ENCODE data around the gene ATP1A3. TPM values are rescaled to one million over a fixed set of nuclear protein-coding genes. Genes with fewer than 3 reads are reported as not detected.

Gene ATP1A3
- total RNA-seq, 1 experiment from 2014 or later: 34.7 TPM

DNA sequence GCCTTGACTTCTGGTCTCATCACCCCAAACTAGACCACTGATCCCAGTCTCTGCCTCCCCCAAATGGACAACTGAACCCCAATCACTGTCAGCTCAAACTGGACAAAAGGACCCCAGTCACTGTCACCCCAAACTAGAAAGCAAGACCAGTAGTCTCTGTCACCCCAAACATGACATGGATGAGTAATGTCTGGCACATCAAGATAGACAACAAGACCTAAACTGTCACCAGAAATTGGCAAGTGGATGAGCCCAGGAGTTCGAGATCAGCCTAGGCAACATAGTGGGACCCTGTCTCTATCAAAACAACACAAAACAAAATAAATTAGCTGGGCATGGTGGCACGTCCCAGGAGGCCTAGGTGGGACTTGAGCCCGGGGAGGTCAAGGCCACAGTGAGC is 46.9 kb downstream of the ATP1A3 start:
- no peaks in the 10 kb centered on the region for H3K9me2 ChIP-seq (ENCODE audit: insufficient read depth)
- intact Hi-C loops (cut with micrococcal nuclease): no loop called here
- H3K4me3 ChIP-seq (replicated peaks in 1 of 2; ENCODE audit: low read depth in 1 of 2, low read length in 2 of 2): no peak overlapping the region
- DNase-seq (ENCODE audit: low read depth, low spot score) (no peak), ATAC-seq (no peak)
- POLR2A ChIA-PET: interaction anchor here (1.2 kb wide), 1 partner anchor 63 kb away, joined by 3 read pairs; no protein-coding TSS in a partner anchor
- no peak overlapping the region for H3K27ac ChIP-seq (ENCODE audit: low read depth, low read length)
- peaks cover 0 to 7% of the 10 kb centered on the region in 2 experiments; a peak in 1 of 4 replicates for H3K4me1 ChIP-seq (ENCODE audit: control insufficient read depth in 1 of 2, insufficient read depth in 2 of 2, low read length in 2 of 2)
- RAD21 ChIA-PET (ENCODE audit: low non-redundant PET in 1 of 2, low total read pairs in 2 of 2, uncharacterized antibody in 2 of 2, unreplicated experiment in 2 of 2): no interaction called here
- H3K79me2 ChIP-seq (ENCODE audit: insufficient read depth, low read length): no peaks in the 10 kb centered on the region
- H3K9me3 ChIP-seq (ENCODE audit: control insufficient read depth in 1 of 2, insufficient read depth in 1 of 2, low read depth in 1 of 2, low read length in 2 of 2): no peaks in the 10 kb centered on the region
- CTCF ChIA-PET: interaction anchor here (0.8 kb wide), 1 partner anchor 74 kb away, joined by 3 read pairs; no protein-coding TSS in a partner anchor
- H3K27me3 ChIP-seq (ENCODE audit: insufficient read depth, low read length): no peaks in the 10 kb centered on the region
- BruUV-seq (replicated peaks): no TSS peak
- TF ChIP-seq ELF1 (IDR thresholded peaks at IDR 0.05; ENCODE audit: borderline replicate concordance, low read depth) (no peak), YY1 (IDR thresholded peaks at IDR 0.05; ENCODE audit: extremely low read depth, insufficient replicate concordance, low read depth, low read length) (no peak), SIN3A (IDR thresholded peaks at IDR 0.05; ENCODE audit: low read depth) (no peak), SP1 (IDR thresholded peaks at IDR 0.05; ENCODE audit: low read depth) (no peak), RAD21 (IDR thresholded peaks at IDR 0.05; ENCODE audit: low read depth) (no peak), ZFX (IDR thresholded peaks at IDR 0.05) (no peak), ZNF274 (IDR thresholded peaks at IDR 0.05; ENCODE audit: low read depth, low read length) (no peak), EZH2phosphoT487 (IDR thresholded peaks at IDR 0.05; ENCODE audit: borderline replicate concordance) (no peak), SRF (IDR thresholded peaks at IDR 0.05; ENCODE audit: low read depth) (no peak)
- TF ChIP-seq, protein P1, sequence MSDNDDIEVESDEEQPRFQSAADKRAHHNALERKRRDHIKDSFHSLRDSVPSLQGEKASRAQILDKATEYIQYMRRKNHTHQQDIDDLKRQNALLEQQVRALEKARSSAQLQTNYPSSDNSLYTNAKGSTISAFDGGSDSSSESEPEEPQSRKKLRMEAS (IDR thresholded peaks at IDR 0.05): no peak
- TF ChIP-seq, protein P2, sequence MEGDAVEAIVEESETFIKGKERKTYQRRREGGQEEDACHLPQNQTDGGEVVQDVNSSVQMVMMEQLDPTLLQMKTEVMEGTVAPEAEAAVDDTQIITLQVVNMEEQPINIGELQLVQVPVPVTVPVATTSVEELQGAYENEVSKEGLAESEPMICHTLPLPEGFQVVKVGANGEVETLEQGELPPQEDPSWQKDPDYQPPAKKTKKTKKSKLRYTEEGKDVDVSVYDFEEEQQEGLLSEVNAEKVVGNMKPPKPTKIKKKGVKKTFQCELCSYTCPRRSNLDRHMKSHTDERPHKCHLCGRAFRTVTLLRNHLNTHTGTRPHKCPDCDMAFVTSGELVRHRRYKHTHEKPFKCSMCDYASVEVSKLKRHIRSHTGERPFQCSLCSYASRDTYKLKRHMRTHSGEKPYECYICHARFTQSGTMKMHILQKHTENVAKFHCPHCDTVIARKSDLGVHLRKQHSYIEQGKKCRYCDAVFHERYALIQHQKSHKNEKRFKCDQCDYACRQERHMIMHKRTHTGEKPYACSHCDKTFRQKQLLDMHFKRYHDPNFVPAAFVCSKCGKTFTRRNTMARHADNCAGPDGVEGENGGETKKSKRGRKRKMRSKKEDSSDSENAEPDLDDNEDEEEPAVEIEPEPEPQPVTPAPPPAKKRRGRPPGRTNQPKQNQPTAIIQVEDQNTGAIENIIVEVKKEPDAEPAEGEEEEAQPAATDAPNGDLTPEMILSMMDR (IDR thresholded peaks at IDR 0.05 in 2 of 3, conservative IDR thresholded peaks at IDR 0.05 in 1 of 3; ENCODE audit: borderline replicate concordance in 1 of 3, insufficient read depth in 1 of 3, low read depth in 2 of 3, low read length in 2 of 3): no peak
- H3K4me2 ChIP-seq (ENCODE audit: low read length): no peak overlapping the region
- H2AFZ ChIP-seq (ENCODE audit: low read depth, low read length, poor library complexity, severe bottlenecking): no peak overlapping the region
- H3K9ac ChIP-seq (ENCODE audit: low read length): no peak overlapping the region
- H4K20me1 ChIP-seq (ENCODE audit: insufficient read depth): no peaks in the 10 kb centered on the region
- H3K36me3 ChIP-seq (ENCODE audit: control insufficient read depth in 1 of 2, insufficient read depth in 2 of 2, low read length in 2 of 2): no peaks in the 10 kb centered on the region
